ENCODE data around the gene ACLY.

DNA sequence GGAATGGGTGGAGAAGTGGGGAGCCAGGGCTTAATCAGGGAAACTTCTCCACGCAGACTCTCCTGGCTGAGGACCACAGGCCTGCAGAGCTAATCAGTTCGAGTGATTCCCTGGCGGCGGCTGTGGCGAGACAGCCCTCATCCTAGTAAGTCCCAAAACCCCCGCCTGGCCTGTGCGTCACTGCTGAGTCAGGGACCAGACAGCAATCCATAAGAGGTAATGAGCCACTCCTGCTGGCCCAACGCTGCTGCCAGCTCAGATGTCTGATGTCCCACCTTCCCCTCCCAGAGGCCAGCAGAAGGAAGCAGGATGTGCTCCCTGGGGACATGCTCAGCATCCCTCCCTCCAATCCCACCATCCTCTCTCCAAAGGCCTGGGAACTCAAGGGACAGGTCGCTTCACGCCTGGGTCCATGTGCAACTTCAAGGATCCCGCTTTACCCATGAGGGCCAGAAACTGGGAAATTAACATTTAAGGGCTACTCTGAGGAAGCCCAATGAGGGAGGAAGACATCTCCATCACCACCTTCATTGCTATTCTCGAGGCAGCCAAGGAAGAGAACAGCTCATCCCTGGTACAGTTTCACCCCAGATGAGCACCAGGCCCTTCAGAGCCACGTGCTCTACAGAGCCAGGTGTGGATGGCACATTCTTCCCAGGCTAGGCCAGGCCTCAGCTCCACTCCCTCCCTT is 7.9 kb downstream of the ACLY start:
- no peak for TF ChIP-seq CTCF (IDR thresholded peaks at IDR 0.05)
- TF ChIP-seq POLR2A (IDR thresholded peaks at IDR 0.05), result no peak
